ENCODE results near the gene ARHGEF1. TPM values are rescaled to one million over a fixed set of nuclear protein-coding genes. Genes with fewer than 3 reads are reported as not detected.
A peak's percentile ranks its signal among the peaks of the same experiment; 100 is the strongest.

ARHGEF1 gene
- total RNA-seq, 3 donors from 2014 or later (not counting 1 experiment from before 2014, with no cell fraction given) = 1,177 to 1,409 (median 1,354) TPM

- no peak for TF ChIP-seq CTCF (IDR thresholded peaks at IDR 0.05)
- Histone ChIP-seq H3K9me3 (ENCODE audit: control insufficient read depth, insufficient read depth, low read length) (no peaks in the 10 kb centered on the region), H3K27ac (ENCODE audit: low read length) (no peak overlapping the region), H3K4me3 (ENCODE audit: low read length) (no peak overlapping the region), H3K27me3 (ENCODE audit: control insufficient read depth, insufficient read depth, low read length) (peaks cover 16% of the 10 kb centered on the region), H3K4me1 (ENCODE audit: control insufficient read depth, insufficient read depth, low read length) (peaks cover 41% of the 10 kb centered on the region), H3K36me3 (ENCODE audit: control insufficient read depth, insufficient read depth, low read length) (peaks cover 40% of the 10 kb centered on the region)
- intact Hi-C loops (cut with micrococcal nuclease) = no loop called here
- no peak for DNase-seq
- H3K4me3 Mint-ChIP-seq = no peak overlapping the region
- no peaks in the 10 kb centered on the region for H3K36me3 Mint-ChIP-seq
- ATAC-seq = no peak
- WGBS (ENCODE audit: insufficient coverage) = 91% methylated on average over 11 of the region's 11 CpGs
- peaks cover 0 to 12% of the 10 kb centered on the region in 2 donors for H3K27me3 Mint-ChIP-seq (ENCODE audit: low read depth in 2 of 2)
- peaks cover 32 to 44% of the 10 kb centered on the region in 2 donors for H3K4me1 Mint-ChIP-seq
- H3K27ac Mint-ChIP-seq = peak overlapping the region; percentile 45 to 65
- H3K9me3 Mint-ChIP-seq = no peaks in the 10 kb centered on the region
Measured at GRCh38 chr19:41908724-41909464, 25.9 kb downstream of the ARHGEF1 start.

GRCh38 chr19:41909706-41910105, 26.7 kb downstream of the ARHGEF1 start:
- Mint-ChIP-seq H3K4me1 (peaks cover 32 to 38% of the 10 kb centered on the region in 2 donors), H3K36me3 (no peaks in the 10 kb centered on the region), H3K27ac (peak overlapping the region; percentile 45 to 84), H3K27me3 (ENCODE audit: low read depth in 2 of 2) (peaks cover 0 to 18% of the 10 kb centered on the region in 2 donors), H3K4me3 (no peak overlapping the region), H3K9me3 (no peaks in the 10 kb centered on the region)
- H3K27me3 ChIP-seq (ENCODE audit: control insufficient read depth, insufficient read depth, low read length) = peaks cover 21% of the 10 kb centered on the region
- WGBS (ENCODE audit: insufficient coverage) = 88% methylated on average over 13 of the region's 13 CpGs
- intact Hi-C loops (cut with micrococcal nuclease) = no loop called here
- no peak for TF ChIP-seq CTCF (IDR thresholded peaks at IDR 0.05)
- no peaks in the 10 kb centered on the region for H3K9me3 ChIP-seq (ENCODE audit: control insufficient read depth, insufficient read depth, low read length)
- no peak for DNase-seq
- H3K4me1 ChIP-seq (ENCODE audit: control insufficient read depth, insufficient read depth, low read length) = peaks cover 40% of the 10 kb centered on the region
- no peak overlapping the region for H3K27ac ChIP-seq (ENCODE audit: low read length)
- H3K36me3 ChIP-seq (ENCODE audit: control insufficient read depth, insufficient read depth, low read length) = peaks cover 32% of the 10 kb centered on the region
- H3K4me3 ChIP-seq (ENCODE audit: low read length) = no peak overlapping the region
- ATAC-seq = no peak

GRCh38 chr19:41910240-41910991, 27.4 kb downstream of the ARHGEF1 start:
- peak in 1 of 3 donors; percentile 9 for ATAC-seq
- Histone ChIP-seq H3K4me1 (ENCODE audit: control insufficient read depth, insufficient read depth, low read length) (peaks cover 40% of the 10 kb centered on the region), H3K36me3 (ENCODE audit: control insufficient read depth, insufficient read depth, low read length) (peaks cover 25% of the 10 kb centered on the region), H3K9me3 (ENCODE audit: control insufficient read depth, insufficient read depth, low read length) (no peaks in the 10 kb centered on the region), H3K27ac (ENCODE audit: low read length) (no peak overlapping the region), H3K27me3 (ENCODE audit: control insufficient read depth, insufficient read depth, low read length) (peaks cover 25% of the 10 kb centered on the region), H3K4me3 (ENCODE audit: low read length) (no peak overlapping the region)
- Mint-ChIP-seq H3K27ac (peak overlapping the region; percentile 45 to 84), H3K27me3 (ENCODE audit: low read depth in 2 of 2) (peaks cover 0 to 18% of the 10 kb centered on the region in 2 donors), H3K36me3 (no peaks in the 10 kb centered on the region), H3K4me3 (no peak overlapping the region), H3K4me1 (peaks cover 32% of the 10 kb centered on the region in 2 donors), H3K9me3 (no peaks in the 10 kb centered on the region)
- intact Hi-C loops (cut with micrococcal nuclease) = no loop called here
- TF ChIP-seq CTCF (IDR thresholded peaks at IDR 0.05) = no peak
- peak in 1 of 2 donors; percentile 41 for DNase-seq
- WGBS (ENCODE audit: insufficient coverage) = 77% methylated on average over 12 of the region's 12 CpGs

Data from natural killer cell (primary cell).